ENCODE data around the gene MARCHF6.

DNA sequence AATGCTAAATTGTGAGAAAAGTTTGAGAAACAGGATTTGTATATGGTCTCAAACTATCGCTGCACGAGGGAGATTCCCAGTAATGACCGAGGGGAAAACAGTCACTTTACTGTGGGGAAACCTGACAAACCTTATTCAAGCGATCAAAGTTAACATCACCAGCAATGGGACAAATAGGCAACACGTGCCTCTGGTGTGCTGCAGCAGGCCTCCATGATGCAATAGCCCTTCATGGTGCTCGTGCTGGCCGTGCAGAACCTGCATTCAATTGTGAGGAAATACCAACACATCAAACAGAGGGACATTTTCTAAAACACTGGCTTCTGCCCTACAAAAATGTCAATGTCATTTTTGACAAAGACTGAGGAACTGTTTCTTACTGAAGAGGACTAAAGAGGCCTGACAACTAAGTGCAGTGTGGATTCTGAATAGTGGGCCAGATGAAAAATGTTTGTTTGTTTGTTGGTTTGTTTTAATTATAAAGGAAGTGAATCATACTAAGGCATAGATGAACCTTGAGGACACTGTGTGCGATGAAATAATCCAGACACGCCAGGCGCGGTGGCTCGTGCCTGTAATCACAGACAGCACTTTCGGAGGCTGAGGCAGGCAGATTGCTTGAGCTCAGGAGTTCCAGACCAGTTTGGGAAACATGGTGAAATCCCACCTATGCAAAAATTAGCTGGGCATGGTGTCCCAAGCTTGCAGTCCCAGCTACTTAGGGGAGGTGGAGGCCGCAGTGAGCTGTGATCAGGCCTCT is 17.6 kb upstream of the MARCHF6 start:
- TF ChIP-seq, protein P1, sequence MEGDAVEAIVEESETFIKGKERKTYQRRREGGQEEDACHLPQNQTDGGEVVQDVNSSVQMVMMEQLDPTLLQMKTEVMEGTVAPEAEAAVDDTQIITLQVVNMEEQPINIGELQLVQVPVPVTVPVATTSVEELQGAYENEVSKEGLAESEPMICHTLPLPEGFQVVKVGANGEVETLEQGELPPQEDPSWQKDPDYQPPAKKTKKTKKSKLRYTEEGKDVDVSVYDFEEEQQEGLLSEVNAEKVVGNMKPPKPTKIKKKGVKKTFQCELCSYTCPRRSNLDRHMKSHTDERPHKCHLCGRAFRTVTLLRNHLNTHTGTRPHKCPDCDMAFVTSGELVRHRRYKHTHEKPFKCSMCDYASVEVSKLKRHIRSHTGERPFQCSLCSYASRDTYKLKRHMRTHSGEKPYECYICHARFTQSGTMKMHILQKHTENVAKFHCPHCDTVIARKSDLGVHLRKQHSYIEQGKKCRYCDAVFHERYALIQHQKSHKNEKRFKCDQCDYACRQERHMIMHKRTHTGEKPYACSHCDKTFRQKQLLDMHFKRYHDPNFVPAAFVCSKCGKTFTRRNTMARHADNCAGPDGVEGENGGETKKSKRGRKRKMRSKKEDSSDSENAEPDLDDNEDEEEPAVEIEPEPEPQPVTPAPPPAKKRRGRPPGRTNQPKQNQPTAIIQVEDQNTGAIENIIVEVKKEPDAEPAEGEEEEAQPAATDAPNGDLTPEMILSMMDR (conservative IDR thresholded peaks at IDR 0.05; ENCODE audit: low read depth, low read length), result no peak
- TF ChIP-seq EZH2 (IDR thresholded peaks at IDR 0.05; ENCODE audit: borderline replicate concordance, low read depth, low read length, poor library complexity, severe bottlenecking), result no peak
